HG03045 (cell line): ENCODE measurements around the gene AK8.

Source experiments
- ATAC-seq: cut with Tn5 transposase; IDR thresholded peaks from one replicate; pipeline ENCODE4 v1.9.1; 2021; ENCODE audit warnings: mild to moderate bottlenecking, moderate library complexity; ENCODE audit not compliant: unreplicated experiment

AK8 gene

DNA sequence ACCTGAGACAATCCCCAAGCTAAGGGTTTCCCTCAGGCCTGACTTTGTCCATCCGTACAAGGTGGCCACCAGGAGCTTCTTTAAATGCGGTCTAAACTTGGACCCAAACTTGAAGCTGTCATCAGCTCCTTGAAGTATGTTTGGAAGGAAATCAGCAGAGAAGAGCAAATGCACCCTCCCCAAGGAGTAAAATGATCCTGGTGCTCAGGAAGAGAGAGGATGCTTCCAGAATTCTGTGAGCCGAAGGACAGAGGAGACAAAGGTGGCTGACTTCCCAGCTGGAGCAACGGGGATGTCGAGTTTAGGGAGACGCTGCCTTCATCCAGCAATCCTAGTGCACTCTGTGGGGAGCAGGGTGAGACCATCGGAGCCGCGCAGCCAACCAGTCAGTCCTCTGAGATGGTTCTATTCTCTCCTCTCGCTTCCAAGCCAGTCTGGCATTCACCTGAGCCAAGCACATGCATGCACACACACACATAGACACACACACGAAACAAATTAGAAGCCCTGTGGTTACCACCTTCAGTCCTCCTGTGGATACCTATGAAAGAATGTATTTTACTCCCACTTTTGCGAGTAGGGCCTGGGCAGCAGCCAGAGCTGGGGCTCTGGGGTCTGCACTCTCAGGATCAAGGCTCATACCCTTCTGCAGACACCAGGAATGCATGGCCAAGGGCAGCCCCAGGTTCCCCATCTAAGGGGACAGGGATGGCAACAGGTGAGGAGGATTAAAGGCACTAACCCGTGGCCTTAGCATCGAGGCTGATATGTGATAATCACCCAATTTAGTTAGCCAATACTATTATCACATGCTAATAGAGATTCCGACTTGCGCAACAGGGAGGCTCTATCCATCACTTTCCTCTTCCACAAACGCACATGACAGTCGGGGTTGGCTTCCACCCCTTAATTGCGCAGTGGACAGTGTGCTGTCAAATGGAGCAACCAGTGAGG is 132.1 kb downstream of the AK8 start:
- no peak for ATAC-seq

DNA sequence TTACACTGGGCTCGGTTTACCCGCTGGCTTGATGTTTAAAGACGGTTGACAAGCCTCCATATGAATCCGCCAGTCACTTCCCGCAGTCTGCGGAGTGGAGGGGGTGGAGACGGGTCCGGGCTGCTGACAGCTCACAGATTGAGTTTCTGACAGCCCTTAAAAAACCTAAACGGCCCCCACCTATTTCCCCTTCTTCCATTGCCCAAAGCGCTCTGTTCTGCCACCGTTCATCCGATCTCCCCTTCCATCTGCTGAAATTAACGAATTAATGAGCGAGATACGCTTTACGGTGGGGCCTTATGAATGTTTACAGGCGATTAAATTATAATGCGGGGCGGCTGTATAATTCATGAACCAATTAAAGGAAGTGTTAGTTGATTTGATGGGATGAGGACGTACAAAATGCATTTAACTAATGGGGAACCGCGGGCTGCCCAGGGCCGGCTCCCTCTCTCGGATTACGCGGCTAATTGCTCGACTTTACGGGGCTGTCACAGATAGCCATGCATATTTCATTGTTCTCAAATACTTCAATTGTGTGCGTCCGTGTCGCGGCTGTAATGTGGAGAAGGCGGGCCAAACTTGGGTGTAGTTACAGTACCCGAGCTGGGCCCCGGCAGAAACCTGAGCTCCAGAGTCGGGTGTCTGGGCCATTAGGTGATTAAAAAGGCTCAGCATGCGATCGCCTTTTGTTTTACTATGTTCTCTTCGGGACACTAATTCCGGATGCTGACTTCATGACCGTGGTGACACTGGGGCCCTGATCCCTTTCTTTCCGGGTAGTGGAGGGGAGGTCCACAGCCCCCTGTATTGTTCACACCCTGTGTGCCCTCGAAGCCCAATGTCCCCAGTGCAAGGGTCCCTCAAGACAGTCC is 133.0 kb downstream of the AK8 start:
- ATAC-seq: no peak

DNA sequence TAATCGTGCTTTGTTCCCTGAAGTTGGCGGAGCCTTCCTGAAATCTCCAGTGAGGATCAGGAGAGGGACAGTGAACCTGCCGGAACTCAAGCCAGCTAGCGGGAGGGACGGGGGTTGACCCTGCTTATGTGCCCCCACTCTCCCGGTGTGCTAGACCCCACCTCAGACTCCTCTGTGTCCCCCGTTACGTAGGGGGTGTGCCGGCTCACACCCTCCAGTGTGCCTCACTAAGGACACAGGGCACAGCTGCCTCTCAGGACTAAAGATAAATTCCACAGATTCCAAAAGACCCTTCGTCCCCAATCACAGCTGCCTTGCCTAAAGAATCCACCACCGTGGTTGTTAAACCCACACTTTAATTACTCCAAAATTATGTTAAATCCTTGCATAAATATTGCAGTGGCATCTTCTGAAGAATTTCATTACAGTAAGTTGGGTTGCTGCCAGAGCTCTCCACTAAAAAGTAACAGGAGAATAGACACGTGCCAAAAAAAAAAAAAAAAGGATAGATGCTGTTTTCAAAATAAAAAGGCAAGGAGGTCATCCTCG is 134.1 kb downstream of the AK8 start:
- ATAC-seq: no peak

DNA sequence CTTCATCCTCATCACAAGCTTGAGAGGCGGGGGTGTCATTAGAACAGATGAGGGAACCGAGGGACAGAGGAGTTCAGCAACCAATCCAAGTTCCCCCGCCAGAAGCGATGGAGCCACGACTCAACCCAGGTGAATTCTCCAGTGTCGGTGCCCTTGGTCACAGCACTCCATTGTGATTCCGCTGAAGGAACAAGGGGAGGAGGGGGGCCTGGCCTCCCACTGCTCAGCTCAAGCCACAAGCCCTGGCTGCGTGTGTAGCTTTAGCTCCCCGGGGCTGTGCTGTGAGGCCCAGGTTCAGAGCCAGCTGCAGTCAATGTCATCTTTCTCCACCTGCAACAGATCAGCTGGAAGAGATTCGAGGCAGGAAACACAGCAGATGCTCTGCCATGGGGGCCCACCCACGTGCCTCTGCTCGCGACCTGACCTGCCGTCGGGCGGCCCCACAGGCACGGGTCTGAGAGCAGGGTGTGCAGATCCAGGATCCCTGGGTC is 135.2 kb downstream of the AK8 start:
- ATAC-seq: no peak

DNA sequence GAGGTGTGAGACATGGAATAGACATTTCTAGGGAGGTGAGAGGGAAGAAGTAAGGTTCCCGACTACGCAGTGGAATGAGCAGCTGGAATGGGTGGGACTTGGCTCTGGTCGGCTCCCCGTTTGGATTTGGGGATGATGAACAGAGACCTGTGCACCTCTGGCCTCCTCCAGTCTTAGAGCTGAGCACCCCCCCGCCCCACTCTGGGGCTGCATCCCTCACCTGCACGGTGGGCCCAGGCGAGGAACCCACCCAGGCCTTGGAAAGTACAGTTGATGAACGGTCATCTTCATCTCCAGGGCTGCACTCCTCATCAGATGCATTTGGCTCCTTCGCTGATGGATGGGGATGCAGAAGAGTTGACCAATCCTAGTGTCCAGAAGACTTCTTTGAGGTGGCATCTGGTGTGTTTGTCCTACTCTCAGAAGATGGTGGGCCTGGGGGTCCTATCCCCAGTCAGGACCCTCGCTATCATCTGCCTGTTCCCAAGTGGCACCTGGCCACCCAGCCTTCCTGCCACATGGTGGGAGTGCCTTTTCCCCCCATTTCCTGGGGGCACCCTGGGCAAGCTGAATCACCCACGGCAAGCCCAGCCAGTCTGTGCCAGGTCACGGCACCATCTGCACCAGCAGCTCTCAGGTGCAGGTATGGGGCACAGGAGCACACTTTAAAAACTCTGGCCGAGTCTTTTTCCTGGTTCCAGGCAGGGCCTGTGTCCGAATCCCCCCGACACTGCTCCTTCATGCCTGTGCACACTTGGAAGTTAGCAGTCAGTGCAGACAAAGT is 137.4 kb downstream of the AK8 start:
- ATAC-seq: no peak

DNA sequence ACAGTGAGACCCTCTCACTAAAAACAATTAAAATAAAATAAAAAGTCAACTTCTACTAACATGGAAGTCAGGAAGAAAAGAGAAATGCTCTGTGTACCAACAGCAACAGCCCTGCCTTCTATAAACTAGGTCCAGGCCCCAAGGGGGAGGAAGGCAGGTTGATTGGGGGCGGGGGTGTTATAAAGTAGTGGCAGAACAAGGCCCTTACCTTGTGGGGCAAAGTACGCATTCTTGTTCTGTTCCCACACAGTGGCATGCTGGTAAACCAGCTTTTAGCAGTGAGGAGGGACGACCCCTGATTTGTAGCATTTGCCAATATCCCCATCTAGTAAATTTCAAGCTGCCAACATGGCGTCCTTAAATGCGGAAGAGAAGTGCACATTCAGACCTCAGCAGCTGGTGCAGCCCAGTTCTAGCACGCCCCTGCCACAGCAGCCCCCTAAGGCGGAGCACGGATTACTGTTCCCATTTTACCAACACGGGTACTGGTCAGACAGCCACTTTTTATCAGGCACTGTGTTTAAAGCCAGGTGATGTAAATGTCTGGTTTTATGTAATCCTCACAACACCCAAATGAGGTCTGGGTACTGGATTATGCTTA is 138.3 kb downstream of the AK8 start:
- ATAC-seq: no peak

DNA sequence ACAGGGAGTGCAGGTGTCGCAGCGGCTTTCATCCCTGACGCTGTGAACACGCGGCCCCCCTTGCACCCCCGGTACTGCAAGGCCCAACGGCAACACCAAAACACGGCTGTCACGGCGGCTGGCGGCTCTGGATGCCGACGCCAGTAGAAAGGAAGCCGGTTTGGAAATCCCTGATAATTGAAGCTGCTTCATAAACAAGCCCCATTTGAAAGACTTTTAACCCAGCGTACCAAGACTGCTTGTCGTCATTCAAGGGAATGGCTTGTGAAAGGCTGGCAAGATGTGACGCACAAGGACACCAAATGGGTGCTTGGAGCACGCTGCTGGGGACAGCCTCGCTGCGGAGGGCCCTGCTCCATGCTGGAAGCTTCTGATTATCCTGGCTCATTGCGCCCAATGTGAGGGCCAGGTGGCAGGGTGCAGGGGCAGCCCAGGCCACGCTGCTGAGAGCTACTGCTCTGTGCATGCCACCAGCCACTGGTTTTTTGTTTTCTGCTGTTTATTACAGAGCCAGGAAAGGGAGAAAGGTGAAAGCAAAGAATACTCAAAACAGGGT is 144.7 kb downstream of the AK8 start:
- no peak for ATAC-seq

DNA sequence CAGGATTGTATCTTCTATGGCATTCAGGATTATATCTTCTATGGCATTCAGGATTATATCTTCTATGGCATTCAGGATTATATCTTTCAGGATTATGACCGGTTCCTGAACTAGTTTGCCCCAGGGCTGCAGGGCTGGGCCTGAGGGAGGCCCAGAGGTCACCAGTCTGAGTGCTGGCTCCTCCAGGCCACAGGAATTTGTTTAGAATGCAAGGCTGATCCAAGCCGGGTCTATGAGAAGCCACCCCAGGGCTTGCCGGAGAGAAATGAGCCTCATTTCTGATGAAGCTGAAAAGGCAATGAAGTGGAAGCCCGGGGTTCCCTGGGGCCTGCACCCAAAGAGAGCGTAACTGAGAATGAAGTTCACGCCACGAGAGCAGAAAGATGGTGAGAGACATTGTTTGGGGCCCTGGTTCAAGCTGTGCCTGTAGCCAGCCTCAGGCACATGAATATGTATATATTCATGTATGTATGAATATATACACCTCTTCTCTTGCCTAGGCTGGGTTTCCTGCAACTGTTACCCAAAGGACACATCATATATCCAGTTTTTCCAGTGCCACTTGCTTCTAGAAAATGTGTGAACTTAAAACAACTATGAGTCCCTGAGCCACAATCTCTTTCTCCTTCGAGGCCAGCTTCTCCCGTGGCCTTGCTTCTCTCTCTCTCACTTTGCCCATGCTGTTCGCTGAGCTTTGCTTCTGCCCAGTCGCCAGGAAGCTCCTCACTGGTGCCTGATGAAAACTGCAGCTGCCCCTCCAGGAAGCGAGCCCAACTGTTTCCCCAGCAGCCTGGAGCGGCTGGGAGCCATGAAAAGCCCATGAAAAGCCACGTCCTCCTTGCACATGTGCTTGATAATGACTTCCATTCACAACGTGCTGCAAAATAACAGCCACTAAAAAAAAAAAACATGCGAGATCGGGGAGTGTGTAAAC is 145.5 kb downstream of the AK8 start:
- ATAC-seq: no peak

DNA sequence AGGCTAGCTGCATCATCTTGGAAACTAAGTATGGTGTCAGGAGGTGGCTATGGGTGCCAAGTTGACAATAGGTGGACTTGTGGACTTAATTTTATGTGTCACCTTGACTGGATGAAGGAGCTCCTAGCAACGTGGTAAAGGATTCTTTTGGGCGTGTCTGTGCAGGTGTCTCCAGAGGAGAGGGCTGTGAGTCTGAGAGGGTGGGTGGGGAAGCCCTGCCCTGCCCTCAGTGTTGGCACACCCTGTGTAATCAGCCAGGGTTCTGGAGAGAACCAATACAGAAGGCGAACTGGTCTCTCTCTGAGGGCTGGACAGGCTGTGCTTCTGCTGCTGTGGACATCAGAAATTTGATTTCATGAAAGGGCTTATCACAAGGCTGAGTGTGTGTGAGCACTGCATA is 146.9 kb downstream of the AK8 start:
- ATAC-seq: no peak

DNA sequence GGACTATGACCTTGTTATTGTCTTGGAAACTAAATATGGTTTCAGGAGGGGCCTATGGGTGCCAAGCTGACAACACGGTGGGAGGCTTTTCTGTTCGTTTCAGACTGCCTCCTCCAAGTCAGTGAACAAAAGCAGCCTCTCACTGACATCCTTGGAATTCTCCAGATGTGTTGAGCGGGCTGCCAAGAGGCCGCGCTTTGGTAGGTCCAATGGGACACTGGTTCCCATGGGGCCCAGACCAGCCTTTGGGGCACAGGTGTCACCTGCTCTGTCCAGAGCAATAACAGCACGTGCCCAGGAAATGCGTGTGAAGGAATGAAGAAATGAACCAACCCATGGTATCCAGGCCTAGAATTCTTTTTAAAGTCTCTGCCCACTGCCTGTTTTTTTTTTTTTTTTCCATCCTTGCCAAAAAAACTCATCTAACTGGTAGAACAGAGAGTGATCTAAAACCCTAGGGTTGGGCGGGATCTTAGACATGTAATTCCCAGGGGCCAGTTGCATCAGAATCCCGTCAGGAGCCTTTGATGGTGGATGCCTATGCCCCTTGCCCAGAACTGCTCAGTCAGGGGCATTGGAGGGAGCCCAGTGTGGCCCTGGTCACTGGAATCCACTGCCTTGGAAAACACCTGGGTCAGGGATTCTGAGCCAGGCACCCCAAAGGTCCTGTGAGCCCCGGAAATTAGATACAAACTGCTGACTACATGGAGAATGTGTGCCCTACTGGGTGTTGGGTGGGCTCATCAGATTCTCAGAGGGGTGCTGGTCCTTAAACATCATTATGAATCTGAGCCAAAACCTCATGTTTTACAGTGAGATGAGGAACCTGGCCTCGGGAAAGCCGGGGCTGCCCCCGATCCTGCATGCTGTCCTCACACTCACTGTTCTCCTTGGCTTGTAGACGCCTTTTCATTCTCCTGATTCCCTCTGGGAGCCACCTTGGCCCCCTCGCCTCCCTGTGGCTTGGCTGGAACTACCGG is 147.7 kb downstream of the AK8 start:
- no peak for ATAC-seq

DNA sequence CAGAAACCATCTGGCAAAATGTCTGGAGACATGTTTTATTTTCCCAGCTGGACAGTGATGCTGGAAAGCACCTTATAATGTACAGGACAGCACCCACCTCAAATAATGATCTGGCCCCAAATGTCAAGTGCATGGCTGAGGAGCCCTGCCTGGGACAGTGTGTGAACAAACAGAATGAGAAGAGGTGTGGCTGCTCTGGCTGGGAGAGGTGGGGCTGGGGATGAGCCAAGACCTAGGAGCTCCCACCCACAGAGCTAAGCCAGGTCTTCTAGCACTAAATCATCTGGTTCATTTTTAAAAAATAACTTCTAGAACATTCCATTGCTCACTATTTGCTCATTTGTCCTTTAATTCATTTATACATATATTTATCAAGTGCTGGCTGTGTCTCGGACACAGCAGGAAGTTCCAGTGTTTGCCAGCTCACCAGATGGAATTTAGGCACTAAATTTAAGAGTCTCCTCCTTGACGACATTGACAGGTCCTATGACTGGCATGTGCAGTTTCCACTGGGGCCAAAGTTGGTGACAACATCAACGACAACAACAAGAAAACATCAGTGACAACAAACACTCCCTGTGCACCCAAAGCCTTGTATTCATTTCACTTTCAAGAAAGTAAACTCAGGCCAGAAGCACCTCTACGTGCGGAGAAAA is 148.7 kb downstream of the AK8 start:
- no peak for ATAC-seq

DNA sequence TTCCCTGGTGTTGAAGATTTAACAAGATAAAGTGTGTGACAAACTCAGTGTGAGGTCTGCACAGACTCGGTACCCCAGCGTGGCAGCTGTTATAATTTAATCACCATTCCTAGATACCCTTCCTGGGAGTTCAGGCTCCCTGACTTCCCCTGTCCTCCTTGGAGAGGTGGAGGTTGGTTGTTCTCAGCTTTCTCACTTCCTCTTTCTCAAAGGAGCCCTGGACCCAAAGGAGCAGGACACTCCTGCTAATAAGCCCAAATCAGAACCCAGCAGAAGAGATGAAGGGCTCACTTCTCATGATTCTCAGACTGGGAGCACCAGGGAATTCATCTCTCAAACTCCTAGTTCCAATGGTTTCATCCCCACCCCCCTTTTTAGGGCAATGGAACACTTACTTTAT is 149.6 kb downstream of the AK8 start:
- no peak for ATAC-seq

DNA sequence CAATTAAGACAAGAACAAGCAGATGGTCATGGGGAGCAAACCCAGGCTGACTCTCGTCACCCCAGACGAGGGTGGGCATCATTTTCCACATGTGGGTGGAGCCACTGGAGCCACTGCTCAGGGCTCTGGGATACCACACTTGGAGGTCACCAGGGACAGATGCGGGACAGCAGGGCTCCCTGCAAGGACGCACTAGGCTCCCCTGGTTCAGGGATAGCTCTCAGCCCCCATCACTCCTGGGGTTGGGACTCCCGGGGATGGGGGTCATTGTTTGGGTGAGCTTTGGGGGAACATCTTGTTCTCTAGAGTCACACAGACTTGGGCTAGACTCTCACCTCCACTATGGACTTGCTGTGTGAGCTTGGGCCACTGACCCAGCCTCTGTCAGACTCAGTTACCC is 150.0 kb downstream of the AK8 start:
- no peak for ATAC-seq

DNA sequence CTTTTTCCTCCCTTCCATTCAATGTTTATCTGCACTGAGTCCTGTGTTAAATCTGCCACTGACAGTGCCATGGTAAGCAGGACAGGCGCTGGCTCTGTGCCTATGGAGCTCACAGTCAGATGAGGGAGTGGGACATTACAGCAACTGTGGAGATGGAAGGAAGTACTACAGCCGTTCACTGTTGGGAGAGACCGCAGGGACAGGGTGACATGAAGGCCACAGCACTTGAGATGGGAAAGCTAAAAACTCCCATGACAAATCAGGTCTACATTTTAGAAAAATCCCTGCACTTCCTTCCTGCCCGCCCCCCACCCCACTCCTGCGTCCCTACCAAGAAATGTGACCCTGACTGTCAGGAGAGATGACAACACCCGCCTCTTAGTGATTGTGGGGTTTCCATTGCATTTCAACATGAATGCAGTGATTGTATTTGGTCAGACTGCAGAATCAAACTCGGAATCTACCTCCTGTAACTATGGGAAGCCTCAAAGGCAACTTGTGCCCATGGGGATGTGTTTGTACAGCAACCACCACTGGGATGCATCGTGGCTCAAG is 151.4 kb downstream of the AK8 start:
- no peak for ATAC-seq

DNA sequence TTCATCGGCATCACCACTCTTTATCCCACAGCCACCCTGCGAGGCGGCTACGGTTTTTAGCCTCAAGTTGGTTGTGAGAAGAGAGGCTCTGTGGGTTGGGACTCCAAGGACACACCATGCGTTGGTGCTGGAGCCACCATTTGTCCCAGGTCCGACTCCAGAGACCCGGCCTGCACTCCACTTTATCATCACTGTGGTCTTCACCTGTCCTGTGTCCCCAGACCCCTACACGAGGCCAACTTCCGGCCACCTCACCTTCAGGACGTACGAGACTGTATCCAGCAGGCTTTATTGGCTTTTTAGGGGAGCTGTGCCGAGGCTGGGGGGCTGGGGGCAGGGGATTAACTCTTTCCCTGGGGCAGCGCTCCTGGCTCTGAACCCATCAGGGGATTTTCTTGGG is 152.8 kb downstream of the AK8 start:
- ATAC-seq: no peak

DNA sequence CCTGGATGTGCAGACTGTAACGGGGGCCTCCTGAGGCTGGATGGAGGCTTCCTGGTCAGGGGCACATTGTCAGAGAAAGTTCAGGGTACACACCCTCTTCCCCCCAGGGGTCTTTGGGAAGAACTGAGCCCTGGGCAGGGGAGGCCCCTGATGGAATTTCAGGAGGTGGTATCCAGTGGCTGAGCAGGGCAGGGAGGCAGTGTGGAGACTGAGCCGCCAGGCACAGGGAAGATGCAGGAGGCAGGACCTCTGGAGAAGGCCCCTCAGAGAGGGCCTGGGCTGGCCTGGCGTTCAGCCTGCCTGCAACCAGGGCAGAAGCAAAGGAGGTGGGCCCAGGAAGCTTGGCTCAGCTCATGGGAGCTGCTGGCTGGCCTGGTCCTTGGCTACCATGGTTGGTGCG is 154.3 kb downstream of the AK8 start:
- no peak for ATAC-seq

DNA sequence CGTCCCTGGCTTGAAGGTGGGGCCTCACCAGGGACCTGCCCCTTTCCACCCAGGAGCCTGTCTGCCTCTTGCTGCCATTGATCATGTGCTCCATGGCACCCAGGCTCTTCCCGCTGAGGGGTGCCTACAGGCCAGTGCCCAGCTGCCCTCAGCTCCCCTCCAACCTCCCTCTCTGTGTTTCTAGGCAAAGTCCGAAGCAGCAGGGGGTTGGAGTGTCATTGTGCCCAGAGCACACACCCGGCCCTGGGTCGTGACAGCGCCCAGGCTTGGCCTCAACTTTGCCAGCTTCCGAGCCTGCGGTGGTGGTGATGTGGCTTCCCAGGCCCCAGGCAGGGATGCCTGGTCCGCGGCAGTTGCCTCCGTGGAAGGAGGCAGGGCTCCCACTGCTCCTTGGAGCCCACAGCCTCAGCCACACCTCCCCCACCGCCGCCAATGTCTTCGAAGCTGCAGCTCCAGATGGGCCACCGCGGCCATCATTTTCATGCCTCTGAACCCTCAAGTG is 155.5 kb downstream of the AK8 start:
- no peak for ATAC-seq
